ENCODE data around the gene PLA2G2D.

GRCh38 chr1:20137055-20137454 lies 17.7 kb upstream of the PLA2G2D start:
- TF ChIP-seq CTCF (IDR thresholded peaks at IDR 0.05) (no peak), EP300 (IDR thresholded peaks at IDR 0.05) (no peak), POLR2AphosphoS5 (IDR thresholded peaks at IDR 0.05) (no peak)

Data from esophagus muscularis mucosa (tissue), 4 donors.